CD8-positive, alpha-beta memory T cell (primary cell): ENCODE results near the gene SPATA46. TPM values are rescaled to one million over a fixed set of nuclear protein-coding genes. Genes with fewer than 3 reads are reported as not detected.

ENCODE experiments used
- CTCF ChIA-PET: fragments of 350-600 bp; sonication (Branson Sonifier 250); formaldehyde crosslinking; loops from one replicate; lab custom pipeline; 2021; ENCODE audit warnings: antibody characterized with exemption; lab: Charles Lee
- POLR2A ChIA-PET: fragments of 350-600 bp; sonication (Branson Sonifier 250); formaldehyde crosslinking; loops from one replicate; lab custom pipeline; 2021; ENCODE audit warnings: antibody characterized with exemption; lab: Charles Lee
- DNase-seq, 5 donors: peaks; one replicate each; pipeline versions ENCODE4 v3.0.0 to v3.0.0-alpha.2; 2020 to 2022; ENCODE audit warnings: mixed read lengths in 1 of 5
- H3K27ac ChIP-seq: one replicate; pipeline ENCODE4 v1.7.0; 2013; ENCODE audit warnings: low read depth, mild to moderate bottlenecking, low read length, moderate library complexity
- H3K27me3 ChIP-seq: 2 replicates; pipeline ENCODE4 v1.7.0; 2013; ENCODE audit warnings: low read length, mild to moderate bottlenecking; ENCODE audit not compliant: insufficient read depth, poor library complexity, severe bottlenecking
- H3K36me3 ChIP-seq: 2 replicates; pipeline ENCODE4 v1.7.0; 2013; ENCODE audit warnings: mild to moderate bottlenecking, low read length, moderate library complexity; ENCODE audit not compliant: insufficient read depth
- H3K4me1 ChIP-seq: 2 replicates; pipeline ENCODE4 v1.7.0; 2013; ENCODE audit warnings: mild to moderate bottlenecking, low read length, moderate library complexity; ENCODE audit not compliant: insufficient read depth
- H3K4me3 ChIP-seq: 2 replicates; pipeline ENCODE4 v1.7.0; 2013; ENCODE audit warnings: mild to moderate bottlenecking, low read length
- H3K9me3 ChIP-seq: 2 replicates; pipeline ENCODE4 v1.7.0; 2013; ENCODE audit warnings: mild to moderate bottlenecking, low read length
- H3K27ac Mint-ChIP-seq, 8 donors: one replicate each; pipeline ENCODE4 v1.8.0; 2020 to 2021; ENCODE audit warnings: mixed read lengths in 8 of 8, mild to moderate bottlenecking in 6 of 8, inconsistent platforms in 3 of 8, moderate library complexity in 3 of 8
- H3K27me3 Mint-ChIP-seq, 2 donors: one replicate each; pipeline ENCODE4 v1.8.0; 2020 to 2021; ENCODE audit warnings: mixed read lengths in 2 of 2, mild to moderate bottlenecking in 1 of 2, moderate library complexity in 1 of 2
- H3K36me3 Mint-ChIP-seq, 3 donors: one replicate each; pipeline ENCODE4 v1.8.0; 2020 to 2021; ENCODE audit warnings: mixed read lengths in 3 of 3, inconsistent platforms in 1 of 3, mild to moderate bottlenecking in 1 of 3
- H3K4me1 Mint-ChIP-seq, 3 donors: one replicate each; pipeline ENCODE4 v1.8.0; 2020 to 2021; ENCODE audit warnings: mixed read lengths in 3 of 3, inconsistent platforms in 1 of 3, mild to moderate bottlenecking in 1 of 3
- H3K4me3 Mint-ChIP-seq, 7 donors: one replicate each; pipeline ENCODE4 v1.8.0; 2020 to 2021; ENCODE audit warnings: mixed read lengths in 7 of 7, mild to moderate bottlenecking in 6 of 7, moderate library complexity in 4 of 7, inconsistent platforms in 2 of 7
- H3K9me3 Mint-ChIP-seq, 5 donors: one replicate each; pipeline ENCODE4 v1.8.0; 2020 to 2022; ENCODE audit warnings: mixed read lengths in 5 of 5, mild to moderate bottlenecking in 3 of 5, moderate library complexity in 2 of 5, inconsistent platforms in 1 of 5
- polyA plus RNA-seq: library from polyadenylated mRNA; unstranded; fragments of 300-500 nt; fragmentation: Illumina TruSeq; gene quantifications from one replicate; pipeline ENCODE4 v1.2.3, GENCODE V29; 2021
- total RNA-seq, 2 experiments: library from RNA; stranded (reverse); gene quantifications; one replicate each; pipeline ENCODE4 v1.2.3, GENCODE V29; 2021

SPATA46 gene
- total and polyA plus RNA-seq, 3 experiments from 2014 or later: not detected

- Histone ChIP-seq H3K4me3 (no peak overlapping the region), H3K36me3 (no peaks in the 10 kb centered on the region), H3K27me3 (no peaks in the 10 kb centered on the region), H3K9me3 (no peaks in the 10 kb centered on the region), H3K4me1 (no peaks in the 10 kb centered on the region), H3K27ac (no peak overlapping the region)
- Mint-ChIP-seq H3K4me3 (no peak overlapping the region), H3K36me3 (peaks cover 0 to 3% (median 0%) of the 10 kb centered on the region in 3 donors), H3K27me3 (peaks cover 22 to 58% of the 10 kb centered on the region in 2 donors), H3K9me3 (peaks cover 0 to 2% (median 0%) of the 10 kb centered on the region in 5 donors), H3K4me1 (no peaks in the 10 kb centered on the region), H3K27ac (no peak overlapping the region)
- POLR2A ChIA-PET: no interaction called here
- CTCF ChIA-PET: no interaction called here
- no peak for DNase-seq
These were observed 40.3 kb upstream of the SPATA46 start for GRCh38 chr1:162416909-162417308.

- peaks cover 0 to 3% (median 0%) of the 10 kb centered on the region in 3 donors for H3K36me3 Mint-ChIP-seq
- no peaks in the 10 kb centered on the region for H3K27me3 ChIP-seq
- H3K27me3 Mint-ChIP-seq: peaks cover 22 to 58% of the 10 kb centered on the region in 2 donors
- no peak overlapping the region for H3K4me3 ChIP-seq
- H3K4me1 ChIP-seq: no peaks in the 10 kb centered on the region
- no peaks in the 10 kb centered on the region for H3K9me3 ChIP-seq
- DNase-seq: no peak
- H3K27ac Mint-ChIP-seq: no peak overlapping the region
- H3K36me3 ChIP-seq: no peaks in the 10 kb centered on the region
- H3K4me1 Mint-ChIP-seq: no peaks in the 10 kb centered on the region
- H3K9me3 Mint-ChIP-seq: peaks cover 0 to 2% (median 0%) of the 10 kb centered on the region in 5 donors
- ChIA-PET CTCF (no interaction called here), POLR2A (no interaction called here)
- H3K4me3 Mint-ChIP-seq: no peak overlapping the region
- no peak overlapping the region for H3K27ac ChIP-seq
These were observed 39.6 kb upstream of the SPATA46 start for GRCh38 chr1:162416215-162416614.

GRCh38 chr1:162412002-162412401, 35.3 kb upstream of the SPATA46 start, which contains the start of gene SH2D1B:
Gene SH2D1B, minus strand, starts transcription at chr1:162412136. Its CDS starts 120 bp downstream, at chr1:162412016.
- ChIA-PET CTCF (no interaction called here), POLR2A (no interaction called here)
- H3K9me3 Mint-ChIP-seq: peaks cover 0 to 2% (median 0%) of the 10 kb centered on the region in 5 donors
- no peaks in the 10 kb centered on the region for H3K36me3 Mint-ChIP-seq
- no peak within 1 kb of the TSS for H3K4me3 Mint-ChIP-seq
- Histone ChIP-seq H3K4me1 (no peaks in the 10 kb centered on the region), H3K36me3 (no peaks in the 10 kb centered on the region), H3K27ac (no peak within 1 kb of the TSS), H3K27me3 (no peaks in the 10 kb centered on the region), H3K9me3 (no peaks in the 10 kb centered on the region), H3K4me3 (no peak within 1 kb of the TSS)
- no peaks in the 10 kb centered on the region for H3K4me1 Mint-ChIP-seq
- peak within 1 kb of the TSS in 1 of 8 donors; percentile 26 for H3K27ac Mint-ChIP-seq
- peaks cover 20 to 48% of the 10 kb centered on the region in 2 donors for H3K27me3 Mint-ChIP-seq
- DNase-seq: no peak

GRCh38 chr1:162407539-162407938, 30.9 kb upstream of the SPATA46 start:
- Histone ChIP-seq H3K4me1 (no peaks in the 10 kb centered on the region), H3K4me3 (no peak overlapping the region), H3K36me3 (no peaks in the 10 kb centered on the region), H3K27ac (no peak overlapping the region), H3K9me3 (no peaks in the 10 kb centered on the region), H3K27me3 (no peaks in the 10 kb centered on the region)
- Mint-ChIP-seq H3K27ac (no peak overlapping the region), H3K4me3 (no peak overlapping the region), H3K4me1 (no peaks in the 10 kb centered on the region), H3K9me3 (no peaks in the 10 kb centered on the region), H3K36me3 (no peaks in the 10 kb centered on the region), H3K27me3 (peaks cover 8 to 29% of the 10 kb centered on the region in 2 donors)
- ChIA-PET CTCF (no interaction called here), POLR2A (no interaction called here)
- no peak for DNase-seq

- Mint-ChIP-seq H3K27ac (no peak overlapping the region), H3K9me3 (no peaks in the 10 kb centered on the region), H3K4me1 (no peaks in the 10 kb centered on the region), H3K27me3 (peaks cover 5 to 30% of the 10 kb centered on the region in 2 donors), H3K36me3 (no peaks in the 10 kb centered on the region), H3K4me3 (no peak overlapping the region)
- no peaks in the 10 kb centered on the region for H3K27me3 ChIP-seq
- no peaks in the 10 kb centered on the region for H3K4me1 ChIP-seq
- H3K9me3 ChIP-seq: no peaks in the 10 kb centered on the region
- ChIA-PET POLR2A (no interaction called here), CTCF (no interaction called here)
- DNase-seq: no peak
- no peak overlapping the region for H3K4me3 ChIP-seq
- H3K27ac ChIP-seq: no peak overlapping the region
- no peaks in the 10 kb centered on the region for H3K36me3 ChIP-seq
These were observed 30.2 kb upstream of the SPATA46 start for GRCh38 chr1:162406811-162407210.

- Mint-ChIP-seq H3K9me3 (no peaks in the 10 kb centered on the region), H3K27ac (no peak overlapping the region)
These were observed 29.1 kb upstream of the SPATA46 start for GRCh38 chr1:162405800-162406199.

GRCh38 chr1:162404550-162405160, 28.0 kb upstream of the SPATA46 start:
- no peaks in the 10 kb centered on the region for H3K4me1 Mint-ChIP-seq
- CTCF ChIA-PET: no interaction called here
- peaks cover 5 to 28% of the 10 kb centered on the region in 2 donors for H3K27me3 Mint-ChIP-seq
- Histone ChIP-seq H3K27me3 (no peaks in the 10 kb centered on the region), H3K4me3 (no peak overlapping the region), H3K9me3 (no peaks in the 10 kb centered on the region), H3K4me1 (no peaks in the 10 kb centered on the region), H3K27ac (no peak overlapping the region), H3K36me3 (no peaks in the 10 kb centered on the region)
- DNase-seq: no peak
- no peaks in the 10 kb centered on the region for H3K9me3 Mint-ChIP-seq
- no peak overlapping the region for H3K27ac Mint-ChIP-seq
- no peaks in the 10 kb centered on the region for H3K36me3 Mint-ChIP-seq
- POLR2A ChIA-PET: no interaction called here
- H3K4me3 Mint-ChIP-seq: no peak overlapping the region

More at GRCh38 chr1:162405800-162406199, 29.1 kb upstream of the SPATA46 start:
- Histone ChIP-seq H3K4me3 (no peak overlapping the region), H3K27ac (no peak overlapping the region), H3K27me3 (no peaks in the 10 kb centered on the region), H3K4me1 (no peaks in the 10 kb centered on the region), H3K9me3 (no peaks in the 10 kb centered on the region), H3K36me3 (no peaks in the 10 kb centered on the region)
- POLR2A ChIA-PET: no interaction called here
- no peaks in the 10 kb centered on the region for H3K36me3 Mint-ChIP-seq
- no peak for DNase-seq
- H3K4me1 Mint-ChIP-seq: no peaks in the 10 kb centered on the region
- no peak overlapping the region for H3K4me3 Mint-ChIP-seq
- CTCF ChIA-PET: no interaction called here
- peaks cover 5 to 29% of the 10 kb centered on the region in 2 donors for H3K27me3 Mint-ChIP-seq

- Mint-ChIP-seq H3K36me3 (no peaks in the 10 kb centered on the region), H3K9me3 (no peaks in the 10 kb centered on the region), H3K4me3 (no peak overlapping the region), H3K27ac (no peak overlapping the region), H3K4me1 (no peaks in the 10 kb centered on the region), H3K27me3 (peaks cover 15 to 45% of the 10 kb centered on the region in 2 donors)
- H3K27me3 ChIP-seq: peaks cover 4% of the 10 kb centered on the region
- no peak overlapping the region for H3K27ac ChIP-seq
- no peak overlapping the region for H3K4me3 ChIP-seq
- CTCF ChIA-PET: no interaction called here
- POLR2A ChIA-PET: no interaction called here
- no peaks in the 10 kb centered on the region for H3K4me1 ChIP-seq
- DNase-seq: no peak
- no peaks in the 10 kb centered on the region for H3K9me3 ChIP-seq
- H3K36me3 ChIP-seq: no peaks in the 10 kb centered on the region
These were observed 24.2 kb upstream of the SPATA46 start for GRCh38 chr1:162400790-162401355.
